Activated B cell treated with CpG ODN at 0.5 μM for 24 hours (primary cell): Measurements from ENCODE around the gene LENG1. TPM values are rescaled to one million over a fixed set of nuclear protein-coding genes. Genes with fewer than 3 reads are reported as not detected.

Source experiments
- ATAC-seq: fragments of 200-7000 bp; cut with Tn5 transposase; one replicate; pipeline ENCODE4 v1.10.0; 2021; ENCODE audit warnings: low read depth, mild to moderate bottlenecking, moderate library complexity
- CTCF ChIA-PET: fragments of 350-600 bp; sonication (Branson Sonifier 250); formaldehyde crosslinking; loops from one replicate; lab custom pipeline; 2021; ENCODE audit warnings: antibody characterized with exemption; lab: Charles Lee
- POLR2A ChIA-PET: fragments of 350-600 bp; sonication (Branson Sonifier 250); formaldehyde crosslinking; loops from one replicate; lab custom pipeline; 2021; ENCODE audit warnings: antibody characterized with exemption; lab: Charles Lee
- DNase-seq: peaks from one replicate; pipeline ENCODE4 v3.0.0; 2022
- H3K27ac Mint-ChIP-seq: one replicate; pipeline ENCODE4 v1.8.0; 2020; ENCODE audit warnings: mixed read lengths
- H3K27me3 Mint-ChIP-seq: one replicate; pipeline ENCODE4 v1.8.0; 2021; ENCODE audit warnings: mixed read lengths
- H3K36me3 Mint-ChIP-seq: one replicate; pipeline ENCODE4 v1.8.0; 2021; ENCODE audit warnings: low read depth, mixed read lengths
- H3K4me1 Mint-ChIP-seq: one replicate; pipeline ENCODE4 v1.8.0; 2021; ENCODE audit warnings: mixed read lengths
- H3K4me3 Mint-ChIP-seq: one replicate; pipeline ENCODE4 v1.8.0; 2020; ENCODE audit warnings: mild to moderate bottlenecking, mixed read lengths
- H3K9me3 Mint-ChIP-seq: one replicate; pipeline ENCODE4 v1.8.0; 2020; ENCODE audit warnings: mixed read lengths
- intact Hi-C: fragments of 100-400 bp; cut with micrococcal nuclease; formaldehyde crosslinking; loops from one replicate; pipeline ENCODE4 v1.15.1; 2024
- total RNA-seq: library from RNA; stranded (reverse); gene quantifications from 2 replicates; pipeline ENCODE4 v1.2.3, GENCODE V29; 2022
- TF ChIP-seq, protein P1 (sequence below): fragments of 200-600 bp; IDR thresholded peaks from one replicate; pipeline ENCODE4 v1.8.0; 2022; ENCODE audit warnings: antibody characterized with exemption, mild to moderate bottlenecking

LENG1 gene
- total RNA-seq, 1 donor from 2014 or later: 8.3 TPM

DNA sequence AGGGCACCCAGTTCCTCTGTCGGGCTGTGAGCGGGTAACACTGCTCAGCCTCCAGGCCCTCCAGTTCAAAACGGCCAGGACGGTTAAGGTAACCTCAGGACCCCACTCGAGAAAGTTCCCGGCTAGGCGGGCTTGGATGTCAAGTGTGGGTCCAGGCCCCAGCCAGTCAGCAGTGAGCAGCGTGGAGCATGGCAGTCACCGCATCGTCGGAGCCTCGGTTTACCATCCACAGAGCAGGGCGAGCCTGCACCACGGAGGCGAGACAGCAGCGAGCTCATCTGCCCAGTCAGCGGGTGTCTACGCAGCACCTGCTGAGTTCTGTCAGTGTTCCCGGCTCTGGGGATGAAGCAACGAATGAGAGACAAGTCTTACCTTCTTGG is 29.9 kb downstream of the LENG1 start:
- POLR2A ChIA-PET: interaction anchor here (0.7 kb wide), 1 partner anchor 15 kb away, joined by 4 read pairs; no protein-coding TSS in a partner anchor

DNA sequence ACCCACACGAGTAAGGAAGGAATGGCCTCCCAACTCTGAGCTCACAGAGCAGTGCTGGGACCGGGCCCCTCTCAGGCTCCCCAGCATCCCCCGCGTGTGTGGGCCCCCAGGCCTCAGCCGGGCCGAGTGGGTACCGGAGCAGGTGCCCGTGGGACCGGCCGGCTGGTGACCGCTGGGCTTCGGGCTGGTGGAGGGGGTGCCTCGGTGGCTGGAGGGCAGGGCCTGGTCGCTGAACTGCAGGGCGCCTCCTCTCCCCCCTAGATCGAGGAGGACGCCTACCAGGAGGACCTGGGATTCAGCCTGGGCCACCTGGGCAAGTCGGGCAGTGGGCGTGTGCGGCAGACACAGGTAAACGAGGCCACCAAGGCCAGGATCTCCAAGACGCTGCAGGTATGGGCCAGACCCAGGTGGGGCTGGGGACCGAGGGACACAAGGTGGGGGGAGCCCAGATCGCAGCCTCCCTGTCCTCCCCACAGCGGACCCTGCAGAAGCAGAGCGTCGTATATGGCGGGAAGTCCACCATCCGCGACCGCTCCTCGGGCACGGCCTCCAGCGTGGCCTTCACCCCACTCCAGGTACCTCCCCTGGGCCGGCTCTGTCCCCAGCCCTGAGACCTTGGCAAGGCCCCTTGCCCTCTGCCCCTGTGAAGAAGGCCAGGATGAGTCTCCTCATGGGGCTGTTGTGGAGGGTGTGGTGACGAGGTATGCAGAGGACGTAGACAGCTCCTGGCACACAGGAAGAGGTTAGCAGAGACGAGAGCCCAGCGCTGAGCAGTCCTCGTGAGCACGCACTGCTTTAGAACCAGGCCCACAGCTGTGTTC is 30.5 kb downstream of the LENG1 start:
- Mint-ChIP-seq H3K36me3 (peaks cover 64% of the 10 kb centered on the region), H3K27me3 (no peaks in the 10 kb centered on the region), H3K9me3 (no peaks in the 10 kb centered on the region), H3K4me1 (no peaks in the 10 kb centered on the region), H3K27ac (no peak overlapping the region), H3K4me3 (no peak overlapping the region)
- TF ChIP-seq, protein P1, sequence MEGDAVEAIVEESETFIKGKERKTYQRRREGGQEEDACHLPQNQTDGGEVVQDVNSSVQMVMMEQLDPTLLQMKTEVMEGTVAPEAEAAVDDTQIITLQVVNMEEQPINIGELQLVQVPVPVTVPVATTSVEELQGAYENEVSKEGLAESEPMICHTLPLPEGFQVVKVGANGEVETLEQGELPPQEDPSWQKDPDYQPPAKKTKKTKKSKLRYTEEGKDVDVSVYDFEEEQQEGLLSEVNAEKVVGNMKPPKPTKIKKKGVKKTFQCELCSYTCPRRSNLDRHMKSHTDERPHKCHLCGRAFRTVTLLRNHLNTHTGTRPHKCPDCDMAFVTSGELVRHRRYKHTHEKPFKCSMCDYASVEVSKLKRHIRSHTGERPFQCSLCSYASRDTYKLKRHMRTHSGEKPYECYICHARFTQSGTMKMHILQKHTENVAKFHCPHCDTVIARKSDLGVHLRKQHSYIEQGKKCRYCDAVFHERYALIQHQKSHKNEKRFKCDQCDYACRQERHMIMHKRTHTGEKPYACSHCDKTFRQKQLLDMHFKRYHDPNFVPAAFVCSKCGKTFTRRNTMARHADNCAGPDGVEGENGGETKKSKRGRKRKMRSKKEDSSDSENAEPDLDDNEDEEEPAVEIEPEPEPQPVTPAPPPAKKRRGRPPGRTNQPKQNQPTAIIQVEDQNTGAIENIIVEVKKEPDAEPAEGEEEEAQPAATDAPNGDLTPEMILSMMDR: no peak
- ChIA-PET POLR2A (no interaction called here), CTCF (no interaction called here)
- intact Hi-C loops: no loop called here
- no peak for DNase-seq
- ATAC-seq: no peak

More for the DNA sequence above, 29.9 kb downstream of the LENG1 start:
- Mint-ChIP-seq H3K36me3 (peaks cover 58% of the 10 kb centered on the region), H3K9me3 (no peaks in the 10 kb centered on the region), H3K27ac (no peak overlapping the region), H3K27me3 (no peaks in the 10 kb centered on the region), H3K4me1 (no peaks in the 10 kb centered on the region), H3K4me3 (no peak overlapping the region)
- CTCF ChIA-PET: no interaction called here
- ATAC-seq (no peak), DNase-seq (no peak)
- intact Hi-C loops: no loop called here
- TF ChIP-seq, protein P1: no peak

DNA sequence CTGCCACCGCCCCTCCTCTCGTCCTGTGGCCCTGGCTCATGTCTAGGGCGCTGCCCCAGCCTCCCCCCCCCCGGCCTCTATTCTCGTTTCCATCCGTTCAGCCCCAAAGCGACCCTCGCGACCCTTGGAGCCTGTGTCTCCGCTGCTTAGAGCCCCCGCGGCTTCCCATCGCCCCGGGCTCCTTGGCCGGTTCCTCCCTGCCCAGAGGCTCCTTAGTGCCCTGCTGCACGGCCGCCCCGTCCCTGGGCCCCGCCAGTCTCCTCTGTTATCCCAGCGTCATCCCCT is 31.1 kb downstream of the LENG1 start:
- Mint-ChIP-seq H3K36me3 (peaks cover 70% of the 10 kb centered on the region), H3K27ac (no peak overlapping the region), H3K4me1 (no peaks in the 10 kb centered on the region), H3K4me3 (no peak overlapping the region), H3K9me3 (no peaks in the 10 kb centered on the region), H3K27me3 (no peaks in the 10 kb centered on the region)
- TF ChIP-seq, protein P1: no peak
- ChIA-PET POLR2A (no interaction called here), CTCF (no interaction called here)
- ATAC-seq (no peak), DNase-seq (no peak)
- intact Hi-C loops: no loop called here

DNA sequence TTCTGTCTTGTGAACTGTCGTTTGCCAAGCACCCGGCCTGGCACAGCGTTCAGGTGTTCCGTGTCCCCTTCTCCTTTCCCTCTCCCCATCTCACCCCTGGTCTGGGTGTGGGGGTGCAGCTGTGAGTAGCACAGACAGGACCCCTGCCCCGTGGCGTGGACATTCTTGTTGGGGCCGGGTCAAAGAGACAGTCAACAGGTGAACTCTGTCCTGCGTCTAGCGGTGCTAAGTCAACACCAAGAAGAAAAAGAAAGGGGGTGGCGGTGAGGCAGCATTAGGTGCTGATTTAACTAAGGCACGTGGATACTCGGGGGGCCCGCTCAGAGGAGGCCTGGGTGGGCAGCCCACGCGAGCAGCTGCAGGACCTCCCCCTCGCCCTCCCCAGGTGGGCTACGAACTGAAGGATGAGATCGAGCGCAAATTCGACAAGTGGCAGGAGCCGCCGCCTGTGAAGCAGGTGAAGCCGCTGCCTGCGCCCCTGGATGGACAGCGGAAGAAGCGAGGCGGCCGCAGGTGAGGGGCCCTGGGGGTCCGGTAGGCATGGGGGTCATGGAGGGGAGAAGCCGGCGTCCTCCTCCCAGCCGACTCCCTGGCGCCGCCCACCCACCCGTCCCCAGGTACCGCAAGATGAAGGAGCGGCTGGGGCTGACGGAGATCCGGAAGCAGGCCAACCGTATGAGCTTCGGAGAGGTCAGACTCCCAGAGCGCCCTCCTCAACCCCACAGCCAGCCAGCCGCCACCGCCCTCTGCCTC is 31.7 kb downstream of the LENG1 start:
- DNase-seq (no peak), ATAC-seq (no peak)
- ChIA-PET CTCF (no interaction called here), POLR2A (no interaction called here)
- intact Hi-C loops: no loop called here
- Mint-ChIP-seq H3K9me3 (no peaks in the 10 kb centered on the region), H3K27me3 (no peaks in the 10 kb centered on the region), H3K36me3 (peaks cover 75% of the 10 kb centered on the region), H3K4me3 (no peak overlapping the region), H3K27ac (no peak overlapping the region), H3K4me1 (no peaks in the 10 kb centered on the region)
- TF ChIP-seq, protein P1: no peak

DNA sequence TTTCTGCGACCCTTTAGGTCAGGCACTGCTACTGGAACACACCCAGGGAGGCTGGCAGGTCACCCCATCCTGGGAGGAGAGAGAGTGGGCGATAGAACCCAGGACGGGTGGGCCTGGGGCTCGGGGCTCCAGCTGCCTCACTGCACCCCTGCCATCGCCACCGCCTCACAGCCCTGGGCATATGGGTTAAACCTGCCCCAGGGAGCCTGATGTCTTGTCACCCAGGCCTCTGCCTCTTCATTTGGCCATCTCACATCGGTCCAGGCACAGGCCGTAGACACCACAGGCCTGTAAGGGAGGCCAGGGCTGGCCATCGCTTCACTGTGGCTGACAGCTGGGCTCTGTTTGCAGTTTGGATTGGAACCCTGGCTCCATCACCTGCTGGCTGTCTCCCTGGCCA is 33.8 kb downstream of the LENG1 start:
- ChIA-PET CTCF (no interaction called here), POLR2A (no interaction called here)
- ATAC-seq (no peak), DNase-seq (no peak)
- Mint-ChIP-seq H3K36me3 (peaks cover 79% of the 10 kb centered on the region), H3K4me3 (no peak overlapping the region), H3K27me3 (no peaks in the 10 kb centered on the region), H3K27ac (no peak overlapping the region), H3K4me1 (no peaks in the 10 kb centered on the region), H3K9me3 (no peaks in the 10 kb centered on the region)
- intact Hi-C loops: no loop called here
- TF ChIP-seq, protein P1: no peak
